ENCODE data around the gene EDN1. TPM values are rescaled to one million over a fixed set of nuclear protein-coding genes. Genes with fewer than 3 reads are reported as not detected.
"Not testable (repeated sequence)": the region's sequence is repeated elsewhere in the genome, so short reads cannot be mapped to it uniquely, and the experiment has no call there.

EDN1 gene
- total RNA-seq, 2 donors from 2014 or later = 15.6 to 20.4 TPM

DNA sequence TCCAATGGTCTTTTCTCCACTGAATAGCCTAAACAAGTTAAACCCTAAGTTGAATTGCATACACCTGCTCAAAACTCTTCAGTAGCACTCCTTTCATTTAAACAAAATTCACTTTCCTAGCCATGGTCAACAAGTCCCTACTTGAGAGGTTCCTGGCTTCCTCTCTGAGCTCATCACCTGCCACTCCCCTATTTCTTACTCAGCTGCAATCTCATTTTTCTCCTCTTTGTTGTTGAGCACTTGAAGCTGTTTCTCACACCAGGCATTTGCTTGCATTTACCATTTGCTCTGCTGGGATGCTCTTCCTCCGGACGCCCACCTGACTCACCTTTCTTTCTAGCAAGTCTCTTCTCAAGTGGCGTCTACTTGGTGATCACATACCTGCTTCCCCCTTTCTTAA lies 38.5 kb downstream of the EDN1 start:
- no peak for TF ChIP-seq CTCF (IDR thresholded peaks at IDR 0.05)
- no peak for TF ChIP-seq POLR2A (IDR thresholded peaks at IDR 0.05)
- no peak for TF ChIP-seq POLR2AphosphoS5 (IDR thresholded peaks at IDR 0.05)
- H3K27ac ChIP-seq = no peak overlapping the region

DNA sequence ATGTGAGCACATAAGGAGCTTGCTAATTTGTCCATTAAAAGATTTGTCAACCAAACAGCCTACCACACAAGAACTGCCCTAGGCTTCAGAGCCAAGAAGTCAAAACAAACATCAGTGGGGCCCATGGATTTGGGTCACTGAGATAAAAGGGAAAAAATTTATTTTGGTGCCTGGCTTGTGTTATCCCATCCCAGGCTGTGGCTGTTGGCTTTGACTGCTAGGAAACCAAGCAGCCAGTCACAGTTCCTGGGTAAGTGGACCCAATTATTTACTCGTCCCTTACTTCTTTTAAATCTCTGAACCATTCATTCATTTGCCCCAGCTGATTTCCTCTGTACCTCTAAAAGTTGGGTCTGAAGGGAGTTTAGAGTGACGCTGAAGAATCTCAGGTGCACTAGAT lies 41.3 kb downstream of the EDN1 start:
- Histone ChIP-seq H3K27ac (peak overlapping the region; percentile 47 to 75), H3K27me3 (replicated peaks; ENCODE audit: insufficient read depth) (no peaks in the 10 kb centered on the region), H3K4me1 (replicated peaks) (peaks cover 6% of the 10 kb centered on the region), H3K4me3 (no peak overlapping the region), H3K9me3 (no peaks in the 10 kb centered on the region), H3K36me3 (no peaks in the 10 kb centered on the region)
- DNase-seq (ENCODE audit: low spot score) = no peak
- TF ChIP-seq POLR2A (IDR thresholded peaks at IDR 0.05) (no peak), CTCF (IDR thresholded peaks at IDR 0.05) (no peak), POLR2AphosphoS5 (IDR thresholded peaks at IDR 0.05) (no peak)
- 68% methylated on average over 2 of the region's 2 CpGs for WGBS
- intact Hi-C loops (cut with DNase I) = no loop called here

More for the DNA sequence above, 38.5 kb downstream of the EDN1 start:
- Histone ChIP-seq H3K4me3 (no peak overlapping the region), H3K9me3 (no peaks in the 10 kb centered on the region), H3K4me1 (replicated peaks) (peaks cover 9% of the 10 kb centered on the region), H3K27me3 (replicated peaks; ENCODE audit: insufficient read depth) (no peaks in the 10 kb centered on the region), H3K36me3 (no peaks in the 10 kb centered on the region)
- intact Hi-C loops (cut with DNase I) = no loop called here
- no peak for DNase-seq (ENCODE audit: low spot score)
- 79% methylated on average over 3 of the region's 3 CpGs for WGBS

DNA sequence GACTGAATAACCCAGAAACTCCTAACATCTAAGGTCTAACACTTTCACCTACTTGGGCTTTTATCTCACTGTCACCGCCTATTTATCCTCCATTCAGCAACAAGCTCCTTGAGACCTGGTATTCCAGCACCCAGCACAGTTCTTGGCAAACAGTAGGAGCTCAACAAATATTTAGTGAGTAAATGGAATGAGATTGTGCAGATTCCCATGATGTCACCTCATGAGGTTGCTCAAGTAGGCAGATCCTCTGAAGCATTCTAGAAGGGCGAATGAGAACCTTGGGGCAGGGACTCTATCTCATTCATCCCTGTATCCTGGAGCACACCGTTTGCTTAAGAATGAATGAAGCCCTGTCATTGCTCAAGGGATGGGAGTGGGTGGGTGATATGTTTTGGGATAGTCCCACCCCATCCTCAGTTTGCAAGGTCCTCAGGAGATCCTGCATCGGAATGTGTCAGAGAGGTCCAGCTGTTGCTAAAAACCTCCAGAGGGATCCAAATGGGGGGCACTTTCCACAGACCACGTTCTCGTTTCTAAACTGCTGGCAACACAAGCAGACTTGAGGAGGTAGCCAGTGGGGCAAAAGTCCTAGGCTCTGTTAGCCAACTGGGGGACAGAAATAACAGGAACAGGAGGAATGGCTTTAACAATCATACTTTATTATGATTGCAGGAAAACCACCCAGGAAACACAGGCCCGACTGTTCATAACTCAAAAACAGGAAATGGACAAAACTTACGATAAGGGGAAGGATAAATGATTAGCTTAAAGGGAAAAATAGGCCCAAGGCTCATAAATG lies 42.0 kb downstream of the EDN1 start:
- H3K27ac ChIP-seq = peak overlapping the region; percentile 47 to 75
- H3K9me3 ChIP-seq = no peaks in the 10 kb centered on the region

GRCh38 chr6:12332750-12333079 lies 42.6 kb downstream of the EDN1 start:
- H3K36me3 ChIP-seq; H3K27ac ChIP-seq; intact Hi-C loops (cut with DNase I); H3K27me3 ChIP-seq (replicated peaks; ENCODE audit: insufficient read depth); H3K4me1 ChIP-seq (replicated peaks); DNase-seq (ENCODE audit: low spot score); H3K9me3 ChIP-seq; H3K4me3 ChIP-seq: not testable (repeated sequence)
- WGBS = 92% methylated on average over 5 of the region's 5 CpGs

More for the DNA sequence above, 42.0 kb downstream of the EDN1 start:
- Histone ChIP-seq H3K27me3 (replicated peaks; ENCODE audit: insufficient read depth) (no peaks in the 10 kb centered on the region), H3K4me1 (replicated peaks) (peaks cover 6% of the 10 kb centered on the region), H3K36me3 (no peaks in the 10 kb centered on the region), H3K4me3 (no peak overlapping the region)
- 78% methylated on average over 8 of the region's 8 CpGs for WGBS
- no peak for TF ChIP-seq CTCF (IDR thresholded peaks at IDR 0.05)
- TF ChIP-seq POLR2AphosphoS5 (IDR thresholded peaks at IDR 0.05) = peak; percentile 95
- no peak for TF ChIP-seq POLR2A (IDR thresholded peaks at IDR 0.05)
- intact Hi-C loops (cut with DNase I) = no loop called here
- peak; percentile 81 for DNase-seq (ENCODE audit: low spot score)

GRCh38 chr6:12333128-12333527 lies 43.0 kb downstream of the EDN1 start:
- H3K27ac ChIP-seq = no peak overlapping the region
- intact Hi-C loops (cut with DNase I) = no loop called here
- 89% methylated on average over 1 of the region's 1 CpG for WGBS

More at GRCh38 chr6:12333128-12333527, 43.0 kb downstream of the EDN1 start:
- Histone ChIP-seq H3K9me3 (no peaks in the 10 kb centered on the region), H3K27me3 (replicated peaks; ENCODE audit: insufficient read depth) (no peaks in the 10 kb centered on the region), H3K36me3 (no peaks in the 10 kb centered on the region), H3K4me1 (replicated peaks) (peaks cover 6% of the 10 kb centered on the region), H3K4me3 (no peak overlapping the region)
- no peak for DNase-seq (ENCODE audit: low spot score)
- TF ChIP-seq POLR2A (IDR thresholded peaks at IDR 0.05) (no peak), CTCF (IDR thresholded peaks at IDR 0.05) (no peak), POLR2AphosphoS5 (IDR thresholded peaks at IDR 0.05) (no peak)
